Body of pancreas (tissue), 4 donors: ENCODE data around the gene ZNF442. TPM values are rescaled to one million over a fixed set of nuclear protein-coding genes. Genes with fewer than 3 reads are reported as not detected.

Experiments
- ATAC-seq: fragments of 150-250 bp; one replicate; pipeline ENCODE4 v1.9.1; 2016
- DNase-seq, 4 donors: peaks; one replicate each; pipeline ENCODE4 v3.0.0-alpha.2; 2019
- H3K27ac ChIP-seq, 4 donors: fragments of 200-600 bp; sonication (generic); 1 replicate in 3 of 4; 2 replicates in 1 of 4; pipeline versions ENCODE4 v1.5.1 to v1.6.1; 2016 to 2019; ENCODE audit warnings: mild to moderate bottlenecking in 1 of 4, mixed read lengths in 1 of 4, moderate library complexity in 1 of 4
- H3K27me3 ChIP-seq, 2 donors: fragments of 200-600 bp; sonication (generic); one replicate each; pipeline ENCODE4 v1.6.0; 2016; ENCODE audit warnings: mild to moderate bottlenecking in 1 of 2
- H3K36me3 ChIP-seq, 2 donors: fragments of 200-600 bp; sonication (generic); replicated peaks in 1 of 2; 2 replicates each; pipeline ENCODE4 v1.5.1; 2016; ENCODE audit warnings: low read depth in 2 of 2; ENCODE audit not compliant: insufficient read depth in 1 of 2
- H3K4me1 ChIP-seq: fragments of 200-600 bp; sonication (generic); one replicate; pipeline ENCODE4 v1.6.0; 2016
- H3K4me3 ChIP-seq, 2 donors: fragments of 200-600 bp; sonication (generic); 1 replicate in 1 of 2; 2 replicates in 1 of 2; pipeline ENCODE4 v1.5.1; 2016 to 2019
- H3K9me3 ChIP-seq, 3 donors: fragments of 200-600 bp; sonication (generic); 1 replicate in 2 of 3; 2 replicates in 1 of 3; pipeline ENCODE4 v1.5.1; 2016
- CTCF ChIP-seq, 7 experiments: fragments of 450-650 bp in 4 of 7; fragments of 200-600 bp in 3 of 7; sonication (generic) in 3 of 7; IDR thresholded peaks; one replicate each; pipeline ENCODE4 v1.5.1; 2016 to 2019; ENCODE audit warnings: antibody characterized with exemption in 7 of 7
- POLR2A ChIP-seq, 3 donors: fragments of 450-650 bp; IDR thresholded peaks; one replicate each; pipeline ENCODE4 v1.6.1; 2016; ENCODE audit warnings: antibody characterized with exemption in 3 of 3, mild to moderate bottlenecking in 2 of 3
- WGBS, 2 donors: methylation state at CpG; one replicate each; pipeline ENCODE4 v1.1.5; 2017; 5-methylcytosine and 5-hydroxymethylcytosine counted together
- intact Hi-C: fragments of 100-400 bp; cut with DNase I; formaldehyde crosslinking; loops from one replicate; pipeline ENCODE4 v1.15.1; 2023
- total RNA-seq, 2 donors: library from RNA; depleted of rRNA; stranded (reverse); fragments of >200 nt; gene quantifications; one replicate each; pipeline ENCODE4 v1.1.0, GENCODE V29; 2016

Gene ZNF442
- total RNA-seq, 2 donors from 2014 or later = 0.66 to 2.9 TPM

GRCh38 chr19:12353375-12353774, 12.1 kb downstream of the ZNF442 start:
- DNase-seq (no peak), ATAC-seq (no peak)
- TF ChIP-seq POLR2A (IDR thresholded peaks at IDR 0.05) (no peak), CTCF (IDR thresholded peaks at IDR 0.05) (no peak)
- intact Hi-C loops = no loop called here
- Histone ChIP-seq H3K9me3 (peaks cover 0 to 22% (median 0%) of the 10 kb centered on the region in 3 donors), H3K27me3 (no peaks in the 10 kb centered on the region), H3K27ac (no peak overlapping the region), H3K4me3 (no peak overlapping the region), H3K4me1 (no peaks in the 10 kb centered on the region), H3K36me3 (peaks cover 9 to 10% of the 10 kb centered on the region in 2 donors)
- 88 to 97% methylated on average over 4 of the region's 4 CpGs for WGBS, 2 donors

GRCh38 chr19:12350890-12351197, 14.6 kb downstream of the ZNF442 start:
- H3K27ac ChIP-seq = no peak overlapping the region
- intact Hi-C loops = no loop called here
- peaks cover 0 to 27% (median 0%) of the 10 kb centered on the region in 3 donors for H3K9me3 ChIP-seq
- 94 to 96% methylated on average over 5 of the region's 5 CpGs for WGBS, 2 donors
- TF ChIP-seq CTCF (IDR thresholded peaks at IDR 0.05) (no peak), POLR2A (IDR thresholded peaks at IDR 0.05) (no peak)
- no peaks in the 10 kb centered on the region for H3K27me3 ChIP-seq
- ATAC-seq (no peak), DNase-seq (no peak)
- H3K4me1 ChIP-seq = no peaks in the 10 kb centered on the region
- no peak overlapping the region for H3K4me3 ChIP-seq
- peaks cover 9 to 10% of the 10 kb centered on the region in 2 donors for H3K36me3 ChIP-seq

GRCh38 chr19:12350185-12350889, 15.1 kb downstream of the ZNF442 start:
- H3K4me3 ChIP-seq = no peak overlapping the region
- H3K27me3 ChIP-seq = no peaks in the 10 kb centered on the region
- peaks cover 9 to 10% of the 10 kb centered on the region in 2 donors for H3K36me3 ChIP-seq
- peaks cover 0 to 27% (median 0%) of the 10 kb centered on the region in 3 donors for H3K9me3 ChIP-seq
- intact Hi-C loops = no loop called here
- ATAC-seq (no peak), DNase-seq (no peak)
- TF ChIP-seq CTCF (IDR thresholded peaks at IDR 0.05) (no peak), POLR2A (IDR thresholded peaks at IDR 0.05) (no peak)
- H3K27ac ChIP-seq = no peak overlapping the region
- H3K4me1 ChIP-seq = no peaks in the 10 kb centered on the region
- 97% methylated on average over 8 of the region's 8 CpGs for WGBS, 2 donors

- no peak overlapping the region for H3K27ac ChIP-seq
- peaks cover 0 to 22% (median 0%) of the 10 kb centered on the region in 3 donors for H3K9me3 ChIP-seq
- intact Hi-C loops = no loop called here
- no peaks in the 10 kb centered on the region for H3K4me1 ChIP-seq
- H3K27me3 ChIP-seq = no peaks in the 10 kb centered on the region
- 43 to 45% methylated on average over 2 of the region's 2 CpGs for WGBS, 2 donors
- H3K36me3 ChIP-seq = peaks cover 9 to 10% of the 10 kb centered on the region in 2 donors
- DNase-seq (no peak), ATAC-seq (no peak)
- H3K4me3 ChIP-seq = no peak overlapping the region
- TF ChIP-seq CTCF (IDR thresholded peaks at IDR 0.05) (no peak), POLR2A (IDR thresholded peaks at IDR 0.05) (no peak)
Measured at GRCh38 chr19:12346896-12347295, 18.6 kb downstream of the ZNF442 start.

GRCh38 chr19:12345197-12345596, 20.3 kb downstream of the ZNF442 start:
- ATAC-seq (no peak), DNase-seq (no peak)
- intact Hi-C loops = no loop called here
- no peak for TF ChIP-seq CTCF (IDR thresholded peaks at IDR 0.05)
- TF ChIP-seq POLR2A (IDR thresholded peaks at IDR 0.05) = no peak
- no peaks in the 10 kb centered on the region for H3K27me3 ChIP-seq
- H3K27ac ChIP-seq = no peak overlapping the region
- peaks cover 0 to 14% (median 0%) of the 10 kb centered on the region in 3 donors for H3K9me3 ChIP-seq
- peaks cover under 1 to 4% of the 10 kb centered on the region in 2 donors for H3K36me3 ChIP-seq
- no peaks in the 10 kb centered on the region for H3K4me1 ChIP-seq
- 97 to 100% methylated on average over 1 of the region's 1 CpG for WGBS, 2 donors
- no peak overlapping the region for H3K4me3 ChIP-seq
